Activated naive CD4-positive, alpha-beta T cell treated with anti-CD3 and anti-CD28 coated beads, Interleukin-2, amount 10 ng/mL, durations not matched to agents 7 days and 5 days (primary cell): ENCODE data around the gene ALOX15B.
"Not testable (repeated sequence)": the region's sequence is repeated elsewhere in the genome, so short reads cannot be mapped to it uniquely, and the experiment has no call there.

Source experiments
- CTCF ChIA-PET: fragments of 350-600 bp; sonication (Branson Sonifier 250); formaldehyde crosslinking; loops from one replicate; lab custom pipeline; 2021; ENCODE audit warnings: antibody characterized with exemption; lab: Charles Lee
- DNase-seq: peaks from one replicate; pipeline ENCODE4 v3.0.0-alpha.2; 2020
- H3K27ac Mint-ChIP-seq: one replicate; pipeline ENCODE4 v1.8.0; 2021; ENCODE audit warnings: mild to moderate bottlenecking, moderate library complexity, mixed read lengths
- H3K27me3 Mint-ChIP-seq: one replicate; pipeline ENCODE4 v1.8.0; 2021; ENCODE audit warnings: mild to moderate bottlenecking, mixed read lengths
- H3K36me3 Mint-ChIP-seq: one replicate; pipeline ENCODE4 v1.8.0; 2021; ENCODE audit warnings: mixed read lengths
- H3K4me1 Mint-ChIP-seq: one replicate; pipeline ENCODE4 v1.8.0; 2021; ENCODE audit warnings: mixed read lengths
- H3K4me3 Mint-ChIP-seq: one replicate; pipeline ENCODE4 v1.8.0; 2021; ENCODE audit warnings: mild to moderate bottlenecking, moderate library complexity, mixed read lengths
- H3K9me3 Mint-ChIP-seq: one replicate; pipeline ENCODE4 v1.8.0; 2021; ENCODE audit warnings: mixed read lengths

The ALOX15B gene

GRCh38 chr17:8068736-8069586 lies 30.1 kb downstream of the ALOX15B start:
- Mint-ChIP-seq H3K27me3 (peaks cover 97% of the 10 kb centered on the region), H3K4me1 (peaks cover 19% of the 10 kb centered on the region), H3K27ac (no peak overlapping the region), H3K9me3 (no peaks in the 10 kb centered on the region), H3K36me3 (no peaks in the 10 kb centered on the region), H3K4me3 (no peak overlapping the region)
- no peak for DNase-seq
- CTCF ChIA-PET: interaction anchor here (0.5 to 7.7 kb wide), 6 partner anchors 10 to 50 kb away, joined by 3 to 134 read pairs (median 5); no protein-coding TSS in a partner anchor

- peaks cover 25% of the 10 kb centered on the region for H3K4me1 Mint-ChIP-seq
- H3K27me3 Mint-ChIP-seq: peaks cover 97% of the 10 kb centered on the region
- no peaks in the 10 kb centered on the region for H3K36me3 Mint-ChIP-seq
- H3K4me3 Mint-ChIP-seq: no peak overlapping the region
- CTCF ChIA-PET: interaction anchor here (0.5 to 7.7 kb wide), 6 partner anchors 10 to 50 kb away, joined by 3 to 134 read pairs (median 5); no protein-coding TSS in a partner anchor
- no peaks in the 10 kb centered on the region for H3K9me3 Mint-ChIP-seq
- no peak overlapping the region for H3K27ac Mint-ChIP-seq
- no peak for DNase-seq
Observed at GRCh38 chr17:8069587-8069860, 30.7 kb downstream of the ALOX15B start.

- H3K4me1 Mint-ChIP-seq: peaks cover 28% of the 10 kb centered on the region
- H3K4me3 Mint-ChIP-seq: no peak overlapping the region
- DNase-seq: no peak
- H3K9me3 Mint-ChIP-seq: no peaks in the 10 kb centered on the region
- CTCF ChIA-PET: interaction anchor here (0.5 to 7.7 kb wide), 5 partner anchors 8 to 209 kb away, joined by 3 to 134 read pairs (median 4); no protein-coding TSS in a partner anchor
- no peak overlapping the region for H3K27ac Mint-ChIP-seq
- peaks cover 99% of the 10 kb centered on the region for H3K27me3 Mint-ChIP-seq
- no peaks in the 10 kb centered on the region for H3K36me3 Mint-ChIP-seq
Observed at GRCh38 chr17:8071496-8071895, 32.6 kb downstream of the ALOX15B start.

DNA sequence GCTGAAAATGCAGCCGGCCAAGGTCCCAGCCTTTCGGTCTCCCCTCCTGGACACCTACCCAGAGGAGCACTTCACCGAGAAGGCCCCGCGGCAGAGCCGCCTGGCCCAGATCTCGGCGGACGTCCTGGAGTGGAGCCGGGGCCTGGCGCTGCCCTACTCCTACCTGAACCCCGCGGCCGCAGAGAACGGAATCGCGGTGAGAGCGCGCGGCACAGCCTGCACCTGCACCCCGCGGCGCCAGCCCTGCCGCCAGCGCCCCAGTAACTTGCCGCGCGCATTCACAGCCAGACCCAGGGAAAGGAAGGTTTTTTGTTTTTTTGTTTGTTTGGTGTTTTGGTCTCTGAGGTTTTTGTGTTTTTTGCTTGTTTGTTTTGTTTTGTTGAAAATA lies 33.5 kb downstream of the ALOX15B start:
- Mint-ChIP-seq H3K9me3 (no peaks in the 10 kb centered on the region), H3K4me1 (peaks cover 28% of the 10 kb centered on the region), H3K27me3 (peaks cover 99% of the 10 kb centered on the region), H3K4me3 (peak overlapping the region; percentile 46), H3K36me3 (no peaks in the 10 kb centered on the region), H3K27ac (no peak overlapping the region)
- DNase-seq: peak; percentile 34
- CTCF ChIA-PET: interaction anchor here (3.6 to 7.7 kb wide), 2 partner anchors 13 to 47 kb away, joined by 20 to 134 read pairs; no protein-coding TSS in a partner anchor

DNA sequence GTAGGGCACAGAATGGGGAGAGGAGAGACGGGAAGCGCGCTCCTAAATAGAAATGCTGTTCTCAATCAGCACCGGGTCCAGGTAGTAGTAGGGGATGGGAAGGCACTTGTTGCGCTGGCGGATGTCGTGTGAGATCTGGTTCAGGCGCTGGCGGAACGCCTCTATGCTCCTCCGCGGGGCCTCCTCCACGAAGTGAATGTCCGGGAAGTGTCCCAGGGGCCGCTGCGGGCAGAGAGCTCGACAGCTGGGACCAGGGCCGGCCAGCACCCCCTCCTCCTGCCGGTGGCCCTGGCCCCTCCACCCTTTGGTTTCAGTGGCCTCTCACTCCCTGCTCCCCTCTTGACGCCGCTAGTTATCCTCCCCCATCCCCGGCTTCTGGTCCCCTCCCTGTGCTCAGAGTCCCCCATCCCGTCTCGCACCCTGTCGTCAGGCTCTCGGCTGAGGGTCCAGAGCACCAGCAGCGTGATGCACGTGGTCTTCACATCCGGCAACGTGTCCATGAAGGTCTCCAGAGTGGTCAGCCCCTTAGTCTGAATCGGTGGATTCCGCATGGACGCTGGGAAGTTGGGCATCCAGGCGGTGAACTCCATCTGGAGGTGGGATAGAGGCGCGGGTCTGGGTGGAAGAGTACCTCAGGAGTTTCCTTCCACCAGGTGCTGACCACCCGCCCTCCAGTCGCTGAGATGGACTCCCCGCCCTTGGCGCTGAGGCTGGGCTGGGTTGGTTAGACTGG lies 34.0 kb downstream of the ALOX15B start:
- peaks cover 30% of the 10 kb centered on the region for H3K4me1 Mint-ChIP-seq
- no peaks in the 10 kb centered on the region for H3K36me3 Mint-ChIP-seq
- CTCF ChIA-PET: interaction anchor here (0.9 to 7.7 kb wide), 16 partner anchors 8 to 273 kb away, joined by 3 to 134 read pairs (median 6); partner anchors contain the start of gene ALOX12B
- H3K9me3 Mint-ChIP-seq: no peaks in the 10 kb centered on the region
- H3K4me3 Mint-ChIP-seq: peak overlapping the region; percentile 46
- H3K27ac Mint-ChIP-seq: no peak overlapping the region
- peak; percentile 52 for DNase-seq
- H3K27me3 Mint-ChIP-seq: peaks cover 97% of the 10 kb centered on the region

DNA sequence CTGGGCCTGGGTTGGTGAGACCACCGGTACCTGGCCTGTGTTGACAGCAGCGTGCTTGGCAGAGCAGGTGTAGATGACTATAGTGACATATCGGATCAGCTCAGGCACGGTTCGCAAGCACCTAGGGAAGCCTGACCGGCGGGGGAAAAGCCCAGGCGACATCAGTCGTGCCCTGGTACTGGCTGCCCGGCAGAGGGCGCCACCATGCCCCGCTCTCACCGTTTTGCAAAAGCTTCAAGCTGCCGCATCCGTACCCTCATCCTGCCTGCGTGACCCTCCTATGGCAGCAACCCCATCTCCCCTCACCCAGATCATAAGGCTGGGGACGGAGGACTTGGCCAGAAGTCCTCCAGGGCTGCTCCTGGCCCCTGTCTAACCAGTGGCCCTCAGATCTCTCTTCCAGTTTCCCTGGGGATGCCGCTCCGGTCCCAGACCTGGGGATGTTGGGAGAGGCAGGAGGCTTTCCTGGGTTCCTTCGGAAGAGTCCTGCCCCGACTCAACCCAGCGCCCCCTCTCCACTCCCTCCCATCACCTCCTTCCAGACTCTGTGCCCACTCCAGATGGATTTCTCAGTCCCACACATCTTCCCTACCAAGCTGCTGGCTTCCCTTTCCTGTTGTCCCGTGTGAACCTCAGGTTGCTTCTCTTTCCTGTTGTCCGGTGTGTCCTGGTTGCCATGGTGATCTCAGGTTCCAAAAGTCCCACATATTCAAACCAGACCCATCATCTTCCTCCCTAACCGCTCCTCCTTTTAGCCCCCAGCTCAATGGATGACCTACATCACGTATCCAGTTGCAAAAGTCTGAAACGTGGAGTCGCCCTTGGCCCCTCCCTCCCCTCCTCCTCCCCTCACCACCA lies 35.0 kb downstream of the ALOX15B start:
- Mint-ChIP-seq H3K9me3 (no peaks in the 10 kb centered on the region), H3K27me3 (peaks cover 89% of the 10 kb centered on the region), H3K4me1 (peaks cover 30% of the 10 kb centered on the region), H3K27ac (peak overlapping the region; percentile 21), H3K4me3 (peak overlapping the region; percentile 65), H3K36me3 (no peaks in the 10 kb centered on the region)
- CTCF ChIA-PET: interaction anchor here (0.7 to 7.7 kb wide), 26 partner anchors 8 to 673 kb away, joined by 3 to 134 read pairs (median 4); partner anchors contain the start of gene ALOX12B
- DNase-seq: peak; percentile 89

DNA sequence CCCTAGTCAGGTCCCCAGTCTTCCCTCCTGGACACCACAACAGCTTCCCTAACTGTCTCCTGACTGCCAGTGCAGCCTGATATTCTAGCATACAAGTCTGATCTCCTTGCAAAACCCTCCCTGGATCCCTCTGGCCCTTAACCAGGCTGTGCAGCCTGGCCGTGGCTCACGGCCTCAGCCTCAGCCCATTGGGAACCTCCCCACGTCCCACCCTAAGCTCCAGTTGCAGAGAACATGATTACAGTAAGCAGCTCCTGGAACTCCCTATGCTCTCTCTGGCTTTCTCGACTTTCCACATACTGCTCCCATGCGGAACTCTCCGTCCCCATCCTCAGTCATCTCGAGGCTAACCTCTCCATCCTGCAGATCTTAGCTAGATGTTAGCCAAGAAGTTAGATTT lies 35.7 kb downstream of the ALOX15B start:
- Mint-ChIP-seq H3K4me1 (peaks cover 34% of the 10 kb centered on the region), H3K9me3 (no peaks in the 10 kb centered on the region), H3K4me3 (no peak overlapping the region), H3K36me3 (no peaks in the 10 kb centered on the region), H3K27ac (no peak overlapping the region), H3K27me3 (peaks cover 82% of the 10 kb centered on the region)
- CTCF ChIA-PET: interaction anchor here (0.7 to 7.7 kb wide), 22 partner anchors 9 to 672 kb away, joined by 3 to 134 read pairs (median 4); partner anchors contain the start of gene ALOX12B
- no peak for DNase-seq

DNA sequence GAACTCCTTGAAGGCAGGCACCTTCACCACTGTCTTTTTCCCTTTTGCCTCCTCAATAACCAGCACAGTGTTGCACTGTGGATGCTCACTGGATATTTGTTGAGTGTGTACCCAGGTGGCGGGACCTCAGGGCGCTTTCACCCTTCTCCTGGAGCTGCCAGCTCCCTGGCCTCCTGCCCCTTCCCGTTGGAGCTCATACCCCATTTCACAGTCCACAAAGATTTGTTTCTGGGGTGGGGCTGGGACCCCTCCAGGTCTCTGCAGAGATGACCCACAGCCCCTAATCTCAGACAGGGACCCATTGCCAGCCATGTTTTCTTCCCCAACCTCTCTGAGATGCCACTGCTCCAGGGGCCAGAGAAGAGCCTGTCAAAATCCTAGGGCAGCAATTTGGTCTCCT lies 36.2 kb downstream of the ALOX15B start:
- no peaks in the 10 kb centered on the region for H3K9me3 Mint-ChIP-seq
- H3K4me1 Mint-ChIP-seq: peaks cover 39% of the 10 kb centered on the region
- H3K27ac Mint-ChIP-seq: no peak overlapping the region
- no peak overlapping the region for H3K4me3 Mint-ChIP-seq
- CTCF ChIA-PET: interaction anchor here (0.9 to 7.7 kb wide), 11 partner anchors 9 to 84 kb away, joined by 3 to 134 read pairs (median 9); partner anchors contain the start of gene ALOX12B
- no peak for DNase-seq
- no peaks in the 10 kb centered on the region for H3K36me3 Mint-ChIP-seq
- H3K27me3 Mint-ChIP-seq: peaks cover 76% of the 10 kb centered on the region

GRCh38 chr17:8075574-8076342 lies 36.9 kb downstream of the ALOX15B start:
- no peak for DNase-seq
- H3K4me3 Mint-ChIP-seq: no peak overlapping the region
- H3K4me1 Mint-ChIP-seq: peaks cover 43% of the 10 kb centered on the region
- CTCF ChIA-PET: interaction anchor here (0.7 to 7.7 kb wide), 10 partner anchors 12 to 548 kb away, joined by 3 to 134 read pairs (median 6); partner anchors contain the start of gene ALOX12B
- no peaks in the 10 kb centered on the region for H3K9me3 Mint-ChIP-seq
- H3K27me3 Mint-ChIP-seq: peaks cover 70% of the 10 kb centered on the region
- no peak overlapping the region for H3K27ac Mint-ChIP-seq
- no peaks in the 10 kb centered on the region for H3K36me3 Mint-ChIP-seq

DNA sequence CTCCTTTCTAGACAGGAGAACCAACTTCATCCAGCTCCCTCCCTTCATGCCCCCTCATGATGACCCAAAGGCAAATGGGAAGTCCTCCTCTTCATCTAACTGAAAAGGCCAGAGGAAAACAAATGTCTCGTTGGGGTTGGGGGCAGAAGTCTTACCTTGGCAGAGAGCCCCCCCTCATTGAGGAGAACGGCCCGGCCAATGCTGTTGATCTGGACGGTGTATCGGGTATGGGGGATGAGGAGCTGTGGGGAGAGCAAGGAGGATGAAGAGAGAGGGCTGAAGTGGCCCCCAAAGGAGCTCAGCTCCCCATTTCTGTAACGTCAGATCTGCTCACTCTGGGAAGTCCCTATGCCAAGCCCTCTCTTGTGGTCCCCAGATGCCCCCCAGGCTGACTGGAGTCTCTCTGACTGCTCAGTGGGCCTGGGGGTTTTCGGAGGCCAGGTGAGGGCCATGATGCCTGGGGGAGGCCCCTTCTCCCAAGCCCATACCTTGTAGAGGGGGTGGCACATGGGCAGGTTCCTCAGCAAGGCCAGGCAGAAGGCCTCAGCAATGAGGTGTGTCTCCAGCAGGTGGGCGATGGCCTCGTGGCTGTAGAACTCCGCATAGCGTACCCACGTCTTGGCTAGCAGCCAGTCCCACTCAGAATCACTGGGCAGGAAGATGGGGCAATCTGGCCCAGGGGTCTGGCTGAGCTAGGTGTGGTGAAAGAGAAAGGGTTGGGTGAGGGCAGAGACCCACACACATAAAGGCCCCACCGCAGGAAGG lies 37.8 kb downstream of the ALOX15B start:
- Mint-ChIP-seq H3K27ac (no peak overlapping the region), H3K36me3 (no peaks in the 10 kb centered on the region), H3K27me3 (peaks cover 60% of the 10 kb centered on the region), H3K9me3 (no peaks in the 10 kb centered on the region), H3K4me3 (no peak overlapping the region), H3K4me1 (peaks cover 43% of the 10 kb centered on the region)
- CTCF ChIA-PET: interaction anchor here (0.7 to 4.7 kb wide), 6 partner anchors 16 to 549 kb away, joined by 3 to 42 read pairs (median 4); no protein-coding TSS in a partner anchor
- no peak for DNase-seq

DNA sequence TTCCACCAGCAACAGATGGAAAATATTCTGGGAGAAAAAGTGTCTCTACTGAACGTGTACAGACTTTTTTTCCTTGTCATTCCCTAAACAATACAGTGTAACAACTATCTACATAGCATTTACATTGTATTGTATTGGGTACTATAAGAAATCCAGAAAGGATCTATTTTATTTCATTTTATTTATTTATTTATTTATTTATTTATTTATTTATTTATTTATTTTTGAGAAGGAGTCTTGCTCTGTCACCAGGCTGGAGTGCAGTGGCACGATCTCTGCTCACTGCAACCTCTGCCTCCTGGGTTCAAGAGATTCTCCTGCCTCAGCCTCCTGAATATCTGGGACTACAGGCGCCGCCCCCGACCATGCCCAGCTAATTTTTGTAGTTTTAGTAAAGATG lies 39.1 kb downstream of the ALOX15B start:
- H3K27me3 Mint-ChIP-seq: peaks cover 48% of the 10 kb centered on the region
- H3K36me3 Mint-ChIP-seq, DNase-seq, H3K9me3 Mint-ChIP-seq, H3K27ac Mint-ChIP-seq, H3K4me3 Mint-ChIP-seq: not testable (repeated sequence)
- CTCF ChIA-PET: interaction anchor here (1.0 to 3.8 kb wide), 5 partner anchors 17 to 41 kb away, joined by 3 to 31 read pairs (median 3); no protein-coding TSS in a partner anchor
- H3K4me1 Mint-ChIP-seq: peaks cover 33% of the 10 kb centered on the region
